Bronchial epithelial cell (primary cell): Measurements from ENCODE around the gene SDCBP2. TPM values are rescaled to one million over a fixed set of nuclear protein-coding genes. Genes with fewer than 3 reads are reported as not detected.
A peak's percentile ranks its signal among the peaks of the same experiment; 100 is the strongest.

Experiments
- DNase-seq: peaks from one replicate; pipeline ENCODE4 v3.0.0-alpha.2; 2010; ENCODE audit warnings: low read depth
- FAIRE-seq: peaks from 2 replicates; lab custom pipeline; 2011; peaks lifted over from hg19 to GRCh38; lab: Jason Lieb, UNC
- H3K27me3 ChIP-seq: 2 replicates; pipeline ENCODE4 v1.5.1; 2011; ENCODE audit warnings: low read length; ENCODE audit not compliant: control insufficient read depth, insufficient read depth
- H3K36me3 ChIP-seq: 2 replicates; pipeline ENCODE4 v1.5.1; 2011; ENCODE audit warnings: low read length; ENCODE audit not compliant: control insufficient read depth, insufficient read depth
- H3K4me3 ChIP-seq: 2 replicates; pipeline ENCODE4 v1.5.1; 2011; ENCODE audit warnings: mild to moderate bottlenecking, low read depth, low read length, control low read depth
- total RNA-seq: library from RNA; depleted of rRNA; stranded (reverse); fragments of >200 nt; gene quantifications from 2 replicates; pipeline ENCODE4 v1.2.1, GENCODE V29; 2014
- TF ChIP-seq, protein P1 (sequence below): IDR thresholded peaks from 2 replicates; pipeline ENCODE4 v1.5.1; 2011; ENCODE audit warnings: mild to moderate bottlenecking, moderate library complexity, low read length, control low read depth, inconsistent platforms; ENCODE audit not compliant: insufficient read depth, severe bottlenecking

SDCBP2 gene
- total RNA-seq, 1 donor from 2014 or later = 96.4 TPM

GRCh38 chr20:1266167-1266973 lies 62.6 kb downstream of the SDCBP2 start, which contains the start of gene SNPH:
Gene SNPH, plus strand, starts transcription at chr20:1266294. Its CDS starts 29,946 bp downstream, at chr20:1296240.
- Histone ChIP-seq H3K27me3 (no peaks in the 10 kb centered on the region), H3K4me3 (peak within 1 kb of the TSS; percentile 59), H3K36me3 (no peaks in the 10 kb centered on the region)
- peak; percentile 64 for DNase-seq
- FAIRE-seq = no peak
- TF ChIP-seq, protein P1, sequence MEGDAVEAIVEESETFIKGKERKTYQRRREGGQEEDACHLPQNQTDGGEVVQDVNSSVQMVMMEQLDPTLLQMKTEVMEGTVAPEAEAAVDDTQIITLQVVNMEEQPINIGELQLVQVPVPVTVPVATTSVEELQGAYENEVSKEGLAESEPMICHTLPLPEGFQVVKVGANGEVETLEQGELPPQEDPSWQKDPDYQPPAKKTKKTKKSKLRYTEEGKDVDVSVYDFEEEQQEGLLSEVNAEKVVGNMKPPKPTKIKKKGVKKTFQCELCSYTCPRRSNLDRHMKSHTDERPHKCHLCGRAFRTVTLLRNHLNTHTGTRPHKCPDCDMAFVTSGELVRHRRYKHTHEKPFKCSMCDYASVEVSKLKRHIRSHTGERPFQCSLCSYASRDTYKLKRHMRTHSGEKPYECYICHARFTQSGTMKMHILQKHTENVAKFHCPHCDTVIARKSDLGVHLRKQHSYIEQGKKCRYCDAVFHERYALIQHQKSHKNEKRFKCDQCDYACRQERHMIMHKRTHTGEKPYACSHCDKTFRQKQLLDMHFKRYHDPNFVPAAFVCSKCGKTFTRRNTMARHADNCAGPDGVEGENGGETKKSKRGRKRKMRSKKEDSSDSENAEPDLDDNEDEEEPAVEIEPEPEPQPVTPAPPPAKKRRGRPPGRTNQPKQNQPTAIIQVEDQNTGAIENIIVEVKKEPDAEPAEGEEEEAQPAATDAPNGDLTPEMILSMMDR = no peak

DNA sequence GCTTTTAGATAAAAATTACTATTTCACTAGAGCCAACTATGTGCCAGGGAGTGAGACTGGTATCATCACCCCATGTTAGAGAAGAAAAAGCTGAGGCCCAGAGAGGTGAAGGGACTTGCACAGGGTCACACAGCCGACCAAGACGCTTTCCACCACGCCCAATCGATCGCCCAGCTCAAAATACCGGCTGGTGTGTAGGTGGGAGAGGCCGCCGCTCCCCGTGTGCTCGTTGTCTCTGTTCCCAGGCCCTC lies 63.1 kb downstream of the SDCBP2 start:
- FAIRE-seq (no peak), DNase-seq (no peak)
- peak overlapping the region; percentile 59 for H3K4me3 ChIP-seq
- H3K27me3 ChIP-seq = peaks cover 1% of the 10 kb centered on the region
- TF ChIP-seq, protein P1 = no peak
- no peaks in the 10 kb centered on the region for H3K36me3 ChIP-seq

DNA sequence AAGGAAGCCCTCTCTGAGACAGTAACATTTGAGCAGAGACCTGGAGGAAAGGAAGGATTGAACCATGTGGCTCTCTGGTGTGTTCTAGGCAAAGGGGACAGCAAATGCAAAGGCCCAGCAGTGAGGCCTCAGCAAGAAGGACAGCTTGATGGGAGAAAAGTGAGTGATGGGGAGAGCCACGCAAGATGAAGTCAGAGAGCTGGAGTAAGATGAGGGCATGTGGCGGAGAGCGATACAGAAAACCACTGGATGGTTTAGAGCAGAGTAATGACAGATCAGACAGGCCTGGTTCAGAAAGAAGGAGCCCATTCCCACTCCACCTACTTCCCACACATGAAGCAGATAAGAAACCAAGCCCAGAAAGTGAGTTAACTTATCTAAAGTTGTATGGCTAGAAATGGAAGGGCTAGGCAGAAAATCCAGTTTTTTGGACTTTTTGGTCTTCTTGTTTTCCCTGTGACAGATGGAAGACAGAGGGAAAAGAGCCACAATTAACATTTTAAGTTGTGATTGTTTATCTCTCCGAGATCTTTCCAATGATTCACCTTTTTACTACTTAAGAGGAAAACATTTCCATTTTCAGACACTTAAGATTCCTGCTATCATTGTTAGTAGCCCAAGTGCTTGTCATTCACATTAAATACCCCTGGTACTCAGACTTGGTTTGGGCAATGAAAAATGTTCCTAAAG lies 63.6 kb downstream of the SDCBP2 start:
- Histone ChIP-seq H3K4me3 (no peak overlapping the region), H3K27me3 (peaks cover 3% of the 10 kb centered on the region), H3K36me3 (no peaks in the 10 kb centered on the region)
- DNase-seq = peak; percentile 13
- TF ChIP-seq, protein P1 = no peak
- FAIRE-seq = no peak

- TF ChIP-seq, protein P1 = no peak
- no peak for DNase-seq
- no peaks in the 10 kb centered on the region for H3K36me3 ChIP-seq
- H3K27me3 ChIP-seq = peaks cover 3% of the 10 kb centered on the region
- no peak for FAIRE-seq
- H3K4me3 ChIP-seq = no peak overlapping the region
Measured at GRCh38 chr20:1264727-1265126, 64.2 kb downstream of the SDCBP2 start.

GRCh38 chr20:1263853-1264252 lies 65.1 kb downstream of the SDCBP2 start:
- H3K36me3 ChIP-seq = no peaks in the 10 kb centered on the region
- no peak overlapping the region for H3K4me3 ChIP-seq
- DNase-seq (peak; percentile 16), FAIRE-seq (no peak)
- TF ChIP-seq, protein P1 = no peak
- peaks cover 3% of the 10 kb centered on the region for H3K27me3 ChIP-seq

Other genes starting within 250 kb of the SDCBP2 start
- 20.3 and 20.7 TPM in 2 replicates for gene PSMF1, start 210.5 kb downstream of the SDCBP2 start, total RNA-seq
- 0.38 TPM in 1 of 2 replicates, not detected in the other for gene TMEM74B, start 144.2 kb downstream of the SDCBP2 start, total RNA-seq
- gene C20orf202, start 125.7 kb downstream of the SDCBP2 start, total RNA-seq = not detected in 2 replicates
- under 0.01 TPM in 1 of 2 replicates, not detected in the other for gene RAD21L1, start 103.1 kb downstream of the SDCBP2 start, total RNA-seq
- 1.7 and 1.8 TPM in 2 replicates for gene SNPH, start 62.8 kb downstream of the SDCBP2 start, total RNA-seq
- 46.9 and 69.3 TPM in 2 replicates for gene FKBP1A, start 63.9 kb upstream of the SDCBP2 start, total RNA-seq
- gene NSFL1C, start 137.7 kb upstream of the SDCBP2 start, total RNA-seq = 18.7 and 19.7 TPM in 2 replicates
- gene SIRPB2, start 162.3 kb upstream of the SDCBP2 start, total RNA-seq = under 0.01 and 0.26 TPM in 2 replicates
- gene SIRPD, start 228.6 kb upstream of the SDCBP2 start, total RNA-seq = not detected in 2 replicates